DND-41 (cell line): ENCODE measurements around the gene SMG6.

Source experiments
- ATAC-seq: fragments of 200-7000 bp; cut with Tn5 transposase; 3 replicates; pipeline ENCODE4 v1.9.1; 2021; ENCODE audit warnings: low read depth; ENCODE audit not compliant: insufficient read depth
- DNase-seq: peaks from one replicate; pipeline ENCODE4 v3.0.0-alpha.2; 2020
- H2AFZ ChIP-seq: 2 replicates; pipeline ENCODE4 v1.6.0; 2012; ENCODE audit warnings: low read depth, low read length
- H3K27ac ChIP-seq: 2 replicates; pipeline ENCODE4 v1.5.1; 2012; ENCODE audit warnings: low read length, inconsistent platforms
- H3K27me3 ChIP-seq: fragments of 200-600 bp; sonication (generic); 2 replicates; pipeline ENCODE4 v1.6.0; 2012; ENCODE audit warnings: low read length, mild to moderate bottlenecking, inconsistent platforms; ENCODE audit not compliant: insufficient read depth, poor library complexity
- H3K36me3 ChIP-seq: 2 replicates; pipeline ENCODE4 v1.5.1; 2012; ENCODE audit warnings: low read length, inconsistent platforms; ENCODE audit not compliant: insufficient read depth
- H3K4me1 ChIP-seq: 2 replicates; pipeline ENCODE4 v1.5.1; 2012; ENCODE audit warnings: mild to moderate bottlenecking, low read length; ENCODE audit not compliant: insufficient read depth
- H3K4me2 ChIP-seq: 2 replicates; pipeline ENCODE4 v1.6.0; 2012; ENCODE audit warnings: mild to moderate bottlenecking, moderate library complexity, low read length, inconsistent platforms; ENCODE audit not compliant: insufficient read depth
- H3K4me3 ChIP-seq, 2 experiments: fragments of 200-600 bp in 1 of 2; shearing (Covaris generic) in 1 of 2; 2 replicates each; pipeline ENCODE4 v1.5.1; 2012 to 2016; ENCODE audit warnings: inconsistent platforms in 2 of 2, low read length in 2 of 2, mild to moderate bottlenecking in 2 of 2, low read depth in 1 of 2, moderate library complexity in 1 of 2
- H3K79me2 ChIP-seq: 2 replicates; pipeline ENCODE4 v1.6.0; 2012; ENCODE audit warnings: low read length, inconsistent platforms; ENCODE audit not compliant: insufficient read depth
- H3K9ac ChIP-seq: 2 replicates; pipeline ENCODE4 v1.6.0; 2012; ENCODE audit warnings: low read depth, mild to moderate bottlenecking, inconsistent platforms, low read length, moderate library complexity
- H3K9me3 ChIP-seq: 2 replicates; pipeline ENCODE4 v1.5.1; 2012; ENCODE audit warnings: low read length, moderate library complexity, mild to moderate bottlenecking, inconsistent platforms; ENCODE audit not compliant: insufficient read depth, severe bottlenecking
- H4K20me1 ChIP-seq: 2 replicates; pipeline ENCODE4 v1.6.0; 2012; ENCODE audit warnings: low read length; ENCODE audit not compliant: insufficient read depth
- EZH2 ChIP-seq: IDR thresholded peaks from 3 replicates; pipeline ENCODE4 v1.6.1; 2012; ENCODE audit warnings: borderline replicate concordance, low read depth, mild to moderate bottlenecking, moderate library complexity, low read length, inconsistent platforms; ENCODE audit not compliant: severe bottlenecking
- TF ChIP-seq, protein P1 (sequence below): IDR thresholded peaks from 2 replicates; pipeline ENCODE4 v1.5.1; 2012; ENCODE audit warnings: borderline replicate concordance, low read length, moderate library complexity, mild to moderate bottlenecking; ENCODE audit not compliant: poor library complexity, severe bottlenecking; ENCODE audit errors: extremely low read depth

SMG6 gene

DNA sequence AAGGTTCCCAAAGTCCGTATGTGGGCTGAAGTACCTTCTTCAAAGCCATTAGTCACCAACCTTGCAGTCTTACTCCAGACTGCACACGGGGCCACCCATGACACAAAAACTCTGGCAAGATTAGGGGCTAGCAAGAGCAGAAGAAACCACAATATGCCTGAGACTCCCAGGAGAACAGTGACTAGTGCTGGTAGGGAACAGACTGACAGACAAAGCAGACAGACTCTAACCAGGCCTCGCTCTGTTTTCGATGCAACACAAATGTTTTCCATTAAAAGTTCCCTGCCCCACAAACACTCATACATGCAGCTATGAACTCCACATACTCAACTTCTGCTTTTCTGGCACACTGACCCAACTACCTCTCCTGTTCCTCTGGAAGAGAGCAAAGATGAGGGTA, 146.5 kb downstream of the SMG6 start:
- no peak for TF ChIP-seq EZH2
- TF ChIP-seq, protein P1, sequence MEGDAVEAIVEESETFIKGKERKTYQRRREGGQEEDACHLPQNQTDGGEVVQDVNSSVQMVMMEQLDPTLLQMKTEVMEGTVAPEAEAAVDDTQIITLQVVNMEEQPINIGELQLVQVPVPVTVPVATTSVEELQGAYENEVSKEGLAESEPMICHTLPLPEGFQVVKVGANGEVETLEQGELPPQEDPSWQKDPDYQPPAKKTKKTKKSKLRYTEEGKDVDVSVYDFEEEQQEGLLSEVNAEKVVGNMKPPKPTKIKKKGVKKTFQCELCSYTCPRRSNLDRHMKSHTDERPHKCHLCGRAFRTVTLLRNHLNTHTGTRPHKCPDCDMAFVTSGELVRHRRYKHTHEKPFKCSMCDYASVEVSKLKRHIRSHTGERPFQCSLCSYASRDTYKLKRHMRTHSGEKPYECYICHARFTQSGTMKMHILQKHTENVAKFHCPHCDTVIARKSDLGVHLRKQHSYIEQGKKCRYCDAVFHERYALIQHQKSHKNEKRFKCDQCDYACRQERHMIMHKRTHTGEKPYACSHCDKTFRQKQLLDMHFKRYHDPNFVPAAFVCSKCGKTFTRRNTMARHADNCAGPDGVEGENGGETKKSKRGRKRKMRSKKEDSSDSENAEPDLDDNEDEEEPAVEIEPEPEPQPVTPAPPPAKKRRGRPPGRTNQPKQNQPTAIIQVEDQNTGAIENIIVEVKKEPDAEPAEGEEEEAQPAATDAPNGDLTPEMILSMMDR, result no peak
- Histone ChIP-seq H3K9me3 (no peaks in the 10 kb centered on the region), H4K20me1 (no peaks in the 10 kb centered on the region), H2AFZ (no peak overlapping the region), H3K27me3 (no peaks in the 10 kb centered on the region), H3K79me2 (no peaks in the 10 kb centered on the region), H3K4me2 (no peak overlapping the region), H3K4me3 (no peak overlapping the region), H3K4me1 (no peaks in the 10 kb centered on the region), H3K36me3 (peaks cover 34% of the 10 kb centered on the region), H3K27ac (no peak overlapping the region), H3K9ac (no peak overlapping the region)
- ATAC-seq (no peak), DNase-seq (no peak)

DNA sequence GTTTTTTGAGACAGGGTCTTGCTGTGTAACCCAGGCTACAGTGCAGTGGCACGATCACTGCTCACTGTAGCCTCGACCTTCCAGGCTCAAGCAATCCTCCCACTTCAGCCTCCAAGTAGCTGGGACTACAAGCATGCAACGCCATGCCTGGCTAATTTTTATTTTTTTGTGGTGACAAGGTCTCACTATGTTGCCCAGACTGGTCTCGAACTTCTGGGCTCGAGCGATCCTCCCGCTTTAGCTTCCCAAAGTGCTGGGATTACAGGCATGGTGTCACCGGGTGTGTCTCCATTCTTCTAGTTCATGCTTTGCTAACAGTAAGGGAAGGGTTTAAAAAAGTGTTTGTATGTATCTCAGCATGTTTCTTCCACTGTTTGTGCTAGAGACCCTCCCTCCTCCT, 146.9 kb downstream of the SMG6 start:
- Histone ChIP-seq H3K4me2 (no peak overlapping the region), H2AFZ (no peak overlapping the region), H3K27me3 (no peaks in the 10 kb centered on the region), H3K9me3 (no peaks in the 10 kb centered on the region), H4K20me1 (no peaks in the 10 kb centered on the region), H3K36me3 (peaks cover 34% of the 10 kb centered on the region), H3K4me3 (no peak overlapping the region), H3K9ac (no peak overlapping the region), H3K4me1 (no peaks in the 10 kb centered on the region), H3K79me2 (no peaks in the 10 kb centered on the region), H3K27ac (no peak overlapping the region)
- TF ChIP-seq EZH2, result no peak
- TF ChIP-seq, protein P1, result no peak
- DNase-seq, result no peak
- ATAC-seq, result no peak

DNA sequence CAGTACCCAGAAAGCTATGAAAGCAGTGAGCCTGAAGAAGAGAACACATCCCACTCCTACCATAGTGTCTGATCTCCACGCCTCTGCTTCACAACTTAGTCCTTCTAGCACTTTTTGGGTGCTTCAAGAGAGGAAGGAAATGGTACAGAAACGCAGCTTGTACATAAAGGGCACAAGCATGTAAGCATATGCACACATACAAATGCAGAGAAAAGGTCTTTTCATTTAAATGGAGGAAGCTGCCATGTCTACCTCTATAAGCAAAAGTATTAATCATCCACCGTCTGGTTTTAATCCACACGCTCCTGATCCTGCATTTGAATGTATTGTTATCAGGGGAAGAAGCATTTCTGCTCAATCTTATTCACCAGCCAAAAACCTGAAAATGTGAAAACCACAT, 148.0 kb downstream of the SMG6 start:
- ATAC-seq, result no peak
- Histone ChIP-seq H3K27me3 (no peaks in the 10 kb centered on the region), H4K20me1 (no peaks in the 10 kb centered on the region), H3K9me3 (no peaks in the 10 kb centered on the region), H3K4me3 (no peak overlapping the region), H3K4me1 (no peaks in the 10 kb centered on the region), H3K27ac (no peak overlapping the region), H3K4me2 (no peak overlapping the region), H3K9ac (no peak overlapping the region), H2AFZ (no peak overlapping the region), H3K36me3 (peaks cover 42% of the 10 kb centered on the region), H3K79me2 (no peaks in the 10 kb centered on the region)
- no peak for DNase-seq
- no peak for TF ChIP-seq EZH2
- TF ChIP-seq, protein P1, result no peak

DNA sequence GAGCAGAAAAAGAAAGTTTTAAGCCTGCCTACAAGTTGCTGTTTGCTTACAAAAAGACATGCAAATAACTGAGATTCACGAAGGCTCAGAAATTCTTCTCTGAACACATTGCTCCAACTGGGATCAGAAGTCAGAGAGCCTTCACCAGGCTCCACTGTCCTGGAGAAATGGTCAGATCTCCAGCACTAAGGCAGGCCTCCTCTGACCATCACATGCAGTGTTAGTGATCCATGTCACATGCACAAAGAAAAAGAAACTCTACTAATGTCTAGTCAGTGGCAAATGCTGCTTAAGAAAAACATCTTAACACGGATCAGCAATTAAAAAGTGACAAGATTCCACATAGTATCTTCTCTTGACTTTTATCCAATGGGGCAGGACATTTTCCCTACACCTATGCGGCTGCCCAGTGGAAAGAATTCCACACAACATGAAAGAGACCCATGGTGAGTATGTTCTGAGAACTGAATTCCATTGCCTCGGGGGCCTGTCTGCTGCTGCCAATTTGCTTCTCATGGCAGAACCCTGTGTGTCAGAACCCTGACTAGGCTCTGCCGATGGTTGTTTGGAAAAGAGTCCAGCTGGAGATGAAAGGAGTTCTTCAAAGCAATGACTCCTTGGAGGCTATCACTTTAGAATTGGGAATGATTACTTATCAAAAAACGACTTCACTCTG, 152.1 kb downstream of the SMG6 start:
- no peak overlapping the region for H3K9ac ChIP-seq
- H4K20me1 ChIP-seq, result no peaks in the 10 kb centered on the region
- no peaks in the 10 kb centered on the region for H3K9me3 ChIP-seq
- no peak overlapping the region for H2AFZ ChIP-seq
- no peaks in the 10 kb centered on the region for H3K4me1 ChIP-seq
- H3K27ac ChIP-seq, result 0 out of 2 replicates have a peak overlapping the region, but pooled peaks have one; percentile 44
- DNase-seq (no peak), ATAC-seq (no peak)
- no peaks in the 10 kb centered on the region for H3K79me2 ChIP-seq
- no peak overlapping the region for H3K4me3 ChIP-seq
- peaks cover 66% of the 10 kb centered on the region for H3K36me3 ChIP-seq
- TF ChIP-seq, protein P1, result no peak
- no peak for TF ChIP-seq EZH2
- no peak overlapping the region for H3K4me2 ChIP-seq
- no peaks in the 10 kb centered on the region for H3K27me3 ChIP-seq
